Activated CD4-positive, alpha-beta T cell treated with anti-CD3 and anti-CD28 coated beads for 36 hours (primary cell): Measurements from ENCODE around the gene PRSS12. TPM values are rescaled to one million over a fixed set of nuclear protein-coding genes. Genes with fewer than 3 reads are reported as not detected.

Source experiments
- ATAC-seq: fragments of 200-7000 bp; cut with Tn5 transposase; one replicate; pipeline ENCODE4 v1.10.0; 2021; ENCODE audit warnings: mild to moderate bottlenecking, moderate library complexity
- CTCF ChIA-PET: fragments of 350-600 bp; sonication (Branson Sonifier 250); formaldehyde crosslinking; loops from one replicate; lab custom pipeline; 2021; ENCODE audit warnings: antibody characterized with exemption; lab: Charles Lee
- POLR2A ChIA-PET: fragments of 350-600 bp; sonication (Branson Sonifier 250); formaldehyde crosslinking; loops from one replicate; lab custom pipeline; 2021; ENCODE audit warnings: antibody characterized with exemption, inconsistent platforms; lab: Charles Lee
- DNase-seq: peaks from one replicate; pipeline ENCODE4 v3.0.0-alpha.2; 2020
- H3K27ac Mint-ChIP-seq: one replicate; pipeline ENCODE4 v1.8.0; 2021; ENCODE audit warnings: mixed read lengths
- H3K27me3 Mint-ChIP-seq: one replicate; pipeline ENCODE4 v1.8.0; 2021; ENCODE audit warnings: mixed read lengths
- H3K36me3 Mint-ChIP-seq: one replicate; pipeline ENCODE4 v1.8.0; 2021; ENCODE audit warnings: low read depth, mixed read lengths
- H3K4me1 Mint-ChIP-seq: one replicate; pipeline ENCODE4 v1.8.0; 2021; ENCODE audit warnings: mixed read lengths
- H3K4me3 Mint-ChIP-seq: one replicate; pipeline ENCODE4 v1.8.0; 2021; ENCODE audit warnings: mild to moderate bottlenecking, moderate library complexity, mixed read lengths
- H3K9me3 Mint-ChIP-seq: one replicate; pipeline ENCODE4 v1.8.0; 2021; ENCODE audit warnings: low read depth, mixed read lengths
- intact Hi-C, 2 experiments: fragments of 100-400 bp; cut with DNase I in 1 of 2; cut with micrococcal nuclease in 1 of 2; formaldehyde crosslinking; loops; one replicate each; pipeline versions ENCODE4 v1.14.2 to v1.15.1; 2022 to 2024; cut with DNase I, micrococcal nuclease
- total RNA-seq, 2 experiments: library from RNA; stranded (reverse); gene quantifications; one replicate each; pipeline ENCODE4 v1.2.3, GENCODE V29; 2021

The PRSS12 gene
- total RNA-seq, 2 experiments from 2014 or later = not detected

GRCh38 chr4:118388606-118389005 is 35.8 kb upstream of the PRSS12 start:
- ATAC-seq (no peak), DNase-seq (no peak)
- intact Hi-C loops = no loop called here
- peaks cover 8% of the 10 kb centered on the region for H3K9me3 Mint-ChIP-seq
- H3K27ac Mint-ChIP-seq = no peak overlapping the region
- H3K36me3 Mint-ChIP-seq = no peaks in the 10 kb centered on the region
- H3K27me3 Mint-ChIP-seq = peaks cover 9% of the 10 kb centered on the region
- ChIA-PET CTCF (no interaction called here), POLR2A (no interaction called here)
- no peak overlapping the region for H3K4me3 Mint-ChIP-seq
- H3K4me1 Mint-ChIP-seq = no peaks in the 10 kb centered on the region

DNA sequence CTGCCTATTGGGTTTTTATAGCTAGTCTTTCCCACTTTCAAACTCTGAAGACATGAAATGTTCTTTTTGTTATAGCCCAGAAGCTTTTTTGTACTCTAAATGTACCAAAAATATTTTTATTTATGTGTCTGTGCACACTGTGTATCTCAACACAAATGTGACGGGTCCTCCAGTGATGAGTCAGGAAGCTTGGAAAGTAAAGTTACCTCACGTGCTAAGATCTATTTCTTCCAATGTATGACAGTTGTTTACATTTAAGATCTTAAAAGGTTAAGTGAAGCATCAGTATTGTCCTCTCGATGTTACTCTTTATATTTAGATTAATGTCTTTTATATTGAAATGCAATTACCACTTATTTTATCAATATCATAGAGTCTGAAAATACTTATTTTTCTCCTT is 29.1 kb upstream of the PRSS12 start:
- no peak for DNase-seq
- Mint-ChIP-seq H3K9me3 (peaks cover 8% of the 10 kb centered on the region), H3K27ac (no peak overlapping the region), H3K27me3 (peaks cover 10% of the 10 kb centered on the region), H3K4me1 (no peaks in the 10 kb centered on the region), H3K4me3 (no peak overlapping the region), H3K36me3 (no peaks in the 10 kb centered on the region)
- ChIA-PET CTCF (no interaction called here), POLR2A (no interaction called here)
- intact Hi-C loops = no loop called here
- ATAC-seq = no peak

- no peaks in the 10 kb centered on the region for H3K36me3 Mint-ChIP-seq
- CTCF ChIA-PET = no interaction called here
- ATAC-seq = no peak
- no peaks in the 10 kb centered on the region for H3K9me3 Mint-ChIP-seq
- H3K4me1 Mint-ChIP-seq = no peaks in the 10 kb centered on the region
- peaks cover 17% of the 10 kb centered on the region for H3K27me3 Mint-ChIP-seq
- no peak for DNase-seq
- no peak overlapping the region for H3K4me3 Mint-ChIP-seq
- H3K27ac Mint-ChIP-seq = no peak overlapping the region
- intact Hi-C loops = no loop called here
- POLR2A ChIA-PET = no interaction called here
Observed at GRCh38 chr4:118373614-118374255, 20.9 kb upstream of the PRSS12 start.

DNA sequence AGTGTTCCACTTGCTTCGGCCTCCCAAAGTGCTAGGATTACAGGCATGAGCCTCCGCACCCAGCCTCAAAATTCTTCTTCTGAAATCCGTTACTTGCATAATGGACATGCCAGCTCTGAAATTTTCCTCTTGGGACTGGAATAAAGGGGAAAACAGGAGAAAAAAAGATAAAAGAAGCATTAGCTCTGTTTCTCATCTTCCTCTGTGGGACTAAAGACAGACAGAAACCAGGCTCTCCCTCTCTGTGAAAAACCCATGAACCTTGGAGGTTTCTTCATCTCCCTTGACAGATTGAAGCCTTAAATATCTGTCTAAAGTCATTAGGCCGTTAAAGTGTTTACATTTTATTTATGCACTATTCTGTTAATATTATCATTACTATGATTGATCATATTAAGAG is 19.4 kb upstream of the PRSS12 start:
- ChIA-PET CTCF (interaction anchor here (0.6 to 1.0 kb wide), 2 partner anchors 21 to 24 kb away, joined by 3 read pairs; no protein-coding TSS in a partner anchor), POLR2A (interaction anchor here (0.7 kb wide), 1 partner anchor 25 kb away, joined by 4 read pairs; no protein-coding TSS in a partner anchor)
- intact Hi-C loops = no loop called here
- Mint-ChIP-seq H3K4me1 (no peaks in the 10 kb centered on the region), H3K27me3 (peaks cover 16% of the 10 kb centered on the region), H3K36me3 (no peaks in the 10 kb centered on the region), H3K9me3 (no peaks in the 10 kb centered on the region), H3K27ac (no peak overlapping the region), H3K4me3 (no peak overlapping the region)
- ATAC-seq = no peak
- DNase-seq = no peak

DNA sequence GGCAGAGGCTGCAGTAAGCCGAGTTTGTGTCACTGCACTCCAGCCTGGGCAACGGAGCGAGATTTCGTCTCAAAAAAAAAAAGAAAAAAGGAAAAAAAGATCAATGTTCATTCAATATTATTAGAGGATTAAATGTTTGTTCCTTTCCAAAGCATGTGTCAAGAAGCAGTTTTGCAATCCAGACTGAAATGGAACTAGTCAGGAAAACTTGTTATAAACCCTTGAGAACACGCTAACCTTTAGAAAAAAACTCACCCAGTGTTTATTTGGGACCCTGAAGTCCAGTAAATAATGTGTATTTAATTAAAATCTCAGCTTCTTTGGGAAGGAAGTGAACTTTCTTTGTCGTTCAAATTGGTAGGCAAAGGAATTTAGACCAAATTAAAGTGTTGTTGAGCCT is 16.4 kb upstream of the PRSS12 start:
- ChIA-PET POLR2A (no interaction called here), CTCF (no interaction called here)
- no peaks in the 10 kb centered on the region for H3K4me1 Mint-ChIP-seq
- H3K9me3 Mint-ChIP-seq = no peaks in the 10 kb centered on the region
- intact Hi-C loops = no loop called here
- DNase-seq = no peak
- no peaks in the 10 kb centered on the region for H3K36me3 Mint-ChIP-seq
- no peak overlapping the region for H3K27ac Mint-ChIP-seq
- ATAC-seq = no peak
- peaks cover 10% of the 10 kb centered on the region for H3K27me3 Mint-ChIP-seq
- H3K4me3 Mint-ChIP-seq = no peak overlapping the region

GRCh38 chr4:118367872-118368271 is 15.1 kb upstream of the PRSS12 start:
- POLR2A ChIA-PET = no interaction called here
- no peaks in the 10 kb centered on the region for H3K36me3 Mint-ChIP-seq
- H3K27ac Mint-ChIP-seq = no peak overlapping the region
- H3K9me3 Mint-ChIP-seq = no peaks in the 10 kb centered on the region
- DNase-seq (no peak), ATAC-seq (no peak)
- H3K4me3 Mint-ChIP-seq = no peak overlapping the region
- CTCF ChIA-PET = interaction anchor here (1.0 kb wide), 1 partner anchor 15 kb away, joined by 6 read pairs; the partner anchor contains the start of gene PRSS12
- H3K27me3 Mint-ChIP-seq = peaks cover 9% of the 10 kb centered on the region
- intact Hi-C loops = no loop called here
- H3K4me1 Mint-ChIP-seq = no peaks in the 10 kb centered on the region

DNA sequence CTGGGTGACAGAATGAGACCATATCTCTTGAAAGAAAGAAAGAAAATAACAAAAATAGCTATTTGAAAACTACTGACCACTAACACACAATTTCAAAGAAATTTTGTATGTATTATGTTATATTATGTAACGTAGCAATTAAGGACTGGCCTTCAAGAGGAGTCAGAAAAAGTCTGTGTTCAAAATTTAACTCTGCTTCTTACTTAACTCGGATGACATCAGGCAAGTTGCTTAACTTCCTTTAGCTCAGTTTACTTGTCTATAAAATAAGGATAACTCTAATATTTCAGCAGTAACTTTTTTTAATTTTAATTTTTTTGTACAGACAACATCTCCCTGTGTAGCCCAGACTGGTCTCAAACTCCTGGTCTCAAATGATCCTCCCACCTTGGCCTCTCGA is 14.6 kb upstream of the PRSS12 start:
- ATAC-seq (no peak), DNase-seq (no peak)
- ChIA-PET CTCF (interaction anchor here (1.0 kb wide), 1 partner anchor 14 kb away, joined by 6 read pairs; the partner anchor contains the start of gene PRSS12), POLR2A (no interaction called here)
- Mint-ChIP-seq H3K9me3 (no peaks in the 10 kb centered on the region), H3K27me3 (peaks cover 9% of the 10 kb centered on the region), H3K4me1 (no peaks in the 10 kb centered on the region), H3K36me3 (no peaks in the 10 kb centered on the region), H3K27ac (no peak overlapping the region), H3K4me3 (no peak overlapping the region)
- intact Hi-C loops = no loop called here

DNA sequence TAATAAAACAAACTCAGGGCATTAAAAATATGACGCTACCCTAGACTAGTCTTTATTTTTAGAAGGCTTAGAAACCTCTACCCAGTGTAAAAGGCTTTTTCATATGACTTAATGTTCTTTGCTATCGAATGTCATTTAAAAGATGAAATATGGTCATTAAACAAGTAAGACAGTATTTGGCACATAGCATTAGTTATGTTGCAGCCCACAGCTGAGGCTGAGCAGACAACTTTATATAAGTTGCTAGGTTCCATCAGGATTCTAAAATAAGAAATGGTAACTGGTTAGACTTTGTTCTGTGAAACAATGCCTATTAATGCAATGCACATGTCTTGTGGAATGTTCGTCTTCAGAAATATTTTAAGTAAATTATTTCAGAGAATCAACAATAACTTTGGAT is 10.4 kb upstream of the PRSS12 start:
- no peak overlapping the region for H3K4me3 Mint-ChIP-seq
- POLR2A ChIA-PET = no interaction called here
- CTCF ChIA-PET = interaction anchor here (0.8 to 2.1 kb wide), 3 partner anchors 8 to 23 kb away, joined by 3 to 7 read pairs (median 6); partner anchors contain the start of gene PRSS12
- no peaks in the 10 kb centered on the region for H3K36me3 Mint-ChIP-seq
- no peak overlapping the region for H3K27ac Mint-ChIP-seq
- peaks cover 17% of the 10 kb centered on the region for H3K27me3 Mint-ChIP-seq
- DNase-seq (no peak), ATAC-seq (no peak)
- intact Hi-C loops = no loop called here
- H3K9me3 Mint-ChIP-seq = no peaks in the 10 kb centered on the region
- H3K4me1 Mint-ChIP-seq = no peaks in the 10 kb centered on the region

DNA sequence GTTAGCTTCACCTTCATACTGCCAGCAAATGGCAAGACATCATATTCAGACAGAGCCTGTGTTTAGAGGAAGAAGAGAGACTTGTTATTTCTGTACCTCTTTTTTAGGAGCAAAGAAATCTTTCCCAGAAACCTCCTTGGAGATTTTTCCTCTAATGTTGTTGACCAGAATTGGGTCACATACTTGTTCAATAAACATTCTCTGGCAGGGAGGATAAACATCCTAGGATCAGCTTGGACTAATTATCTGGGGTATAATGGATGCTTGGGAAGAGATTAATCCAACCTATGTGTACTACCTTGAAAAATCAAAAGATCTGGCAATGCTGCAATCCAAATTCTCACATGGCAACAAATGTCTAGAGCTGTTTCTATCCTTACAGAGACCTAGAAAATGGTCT is 8.4 kb upstream of the PRSS12 start:
- Mint-ChIP-seq H3K4me1 (no peaks in the 10 kb centered on the region), H3K27ac (no peak overlapping the region), H3K36me3 (no peaks in the 10 kb centered on the region), H3K9me3 (no peaks in the 10 kb centered on the region), H3K4me3 (no peak overlapping the region), H3K27me3 (peaks cover 26% of the 10 kb centered on the region)
- ChIA-PET POLR2A (no interaction called here), CTCF (no interaction called here)
- ATAC-seq (no peak), DNase-seq (no peak)
- intact Hi-C loops = no loop called here

DNA sequence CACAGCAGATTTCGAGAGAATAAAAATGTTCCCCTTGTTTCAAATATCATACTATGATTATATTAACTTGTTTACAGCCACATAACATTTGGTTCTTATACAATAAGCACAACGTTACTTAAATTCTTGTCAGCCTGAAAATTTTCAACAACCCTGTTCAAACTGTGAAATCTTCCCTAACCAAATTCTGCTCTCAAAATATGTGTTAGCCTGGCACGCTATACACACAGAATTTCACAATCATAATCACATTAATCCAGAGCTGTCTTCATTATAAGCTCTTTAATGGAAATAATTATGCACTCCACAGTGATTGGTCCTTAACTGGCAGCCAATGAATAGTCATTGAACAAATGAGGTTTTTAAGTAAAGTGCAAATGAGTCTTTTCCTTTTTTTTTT is 7.3 kb upstream of the PRSS12 start:
- CTCF ChIA-PET = interaction anchor here (1.3 kb wide), 1 partner anchor 10 kb away, joined by 3 read pairs; no protein-coding TSS in a partner anchor
- no peak for DNase-seq
- POLR2A ChIA-PET = no interaction called here
- Mint-ChIP-seq H3K9me3 (no peaks in the 10 kb centered on the region), H3K4me1 (no peaks in the 10 kb centered on the region), H3K36me3 (no peaks in the 10 kb centered on the region), H3K27me3 (peaks cover 35% of the 10 kb centered on the region), H3K27ac (no peak overlapping the region), H3K4me3 (no peak overlapping the region)
- intact Hi-C loops = no loop called here
- no peak for ATAC-seq

- Mint-ChIP-seq H3K4me1 (peaks cover 7% of the 10 kb centered on the region), H3K27ac (no peak overlapping the region), H3K4me3 (no peak overlapping the region), H3K9me3 (no peaks in the 10 kb centered on the region), H3K36me3 (no peaks in the 10 kb centered on the region), H3K27me3 (peaks cover 52% of the 10 kb centered on the region)
- no peak for DNase-seq
- ATAC-seq = no peak
- POLR2A ChIA-PET = no interaction called here
- CTCF ChIA-PET = no interaction called here
- intact Hi-C loops = no loop called here
Observed at GRCh38 chr4:118357601-118358000, 4.8 kb upstream of the PRSS12 start.

- Mint-ChIP-seq H3K36me3 (no peaks in the 10 kb centered on the region), H3K27ac (no peak overlapping the region), H3K4me3 (no peak overlapping the region), H3K27me3 (peaks cover 52% of the 10 kb centered on the region), H3K4me1 (peaks cover 11% of the 10 kb centered on the region), H3K9me3 (no peaks in the 10 kb centered on the region)
- DNase-seq (no peak), ATAC-seq (no peak)
- CTCF ChIA-PET = no interaction called here
- intact Hi-C loops = no loop called here
- POLR2A ChIA-PET = no interaction called here
Observed at GRCh38 chr4:118356731-118357130, 3.9 kb upstream of the PRSS12 start.
